Lung (tissue), 12 donors: ENCODE measurements around the gene GPC5. TPM values are rescaled to one million over a fixed set of nuclear protein-coding genes. Genes with fewer than 3 reads are reported as not detected.

ENCODE experiments used
- ATAC-seq: fragments of 200-7000 bp; cut with Tn5 transposase; one replicate; pipeline ENCODE4 v1.9.1; 2020; ENCODE audit warnings: moderate number of reproducible peaks; ENCODE audit not compliant: insufficient read depth, low FRiP score
- DNase-seq, 3 donors: peaks; one replicate each; pipeline ENCODE4 v3.0.0-alpha.2; 2013 to 2017
- H3K27ac ChIP-seq, 2 donors: one replicate each; pipeline ENCODE4 v1.5.1; 2013; ENCODE audit warnings: mild to moderate bottlenecking in 2 of 2, moderate library complexity in 2 of 2, control low read depth in 1 of 2, inconsistent platforms in 1 of 2, low read depth in 1 of 2, low read length in 1 of 2
- H3K27me3 ChIP-seq, 3 donors: one replicate each; pipeline ENCODE4 v1.5.1; 2013; ENCODE audit warnings: low read length in 2 of 3; ENCODE audit not compliant: control insufficient read depth in 3 of 3, insufficient read depth in 3 of 3
- H3K36me3 ChIP-seq, 4 donors: one replicate each; pipeline ENCODE4 v1.5.1; 2013; ENCODE audit warnings: low read length in 4 of 4, mild to moderate bottlenecking in 1 of 4, moderate library complexity in 1 of 4; ENCODE audit not compliant: control insufficient read depth in 4 of 4, insufficient read depth in 4 of 4
- H3K4me1 ChIP-seq, 5 donors: one replicate each; pipeline ENCODE4 v1.5.1; 2013; ENCODE audit warnings: low read length in 5 of 5, mild to moderate bottlenecking in 2 of 5, moderate library complexity in 1 of 5; ENCODE audit not compliant: control insufficient read depth in 5 of 5, insufficient read depth in 5 of 5
- H3K4me3 ChIP-seq: one replicate; pipeline ENCODE4 v1.5.1; 2013; ENCODE audit warnings: mild to moderate bottlenecking, control low read depth, moderate library complexity
- H3K9ac ChIP-seq, 2 donors: one replicate each; pipeline ENCODE4 v1.5.1; 2013; ENCODE audit warnings: low read length in 2 of 2, control low read depth in 1 of 2; ENCODE audit not compliant: insufficient read depth in 1 of 2
- H3K9me3 ChIP-seq, 4 donors: one replicate each; pipeline ENCODE4 v1.5.1; 2013; ENCODE audit warnings: low read length in 3 of 4, mild to moderate bottlenecking in 1 of 4, moderate library complexity in 1 of 4; ENCODE audit not compliant: control insufficient read depth in 4 of 4, insufficient read depth in 3 of 4
- CTCF ChIP-seq: IDR thresholded peaks from 2 replicates; pipeline ENCODE4 v1.5.1; 2012; ENCODE audit warnings: mild to moderate bottlenecking; ENCODE audit errors: control extremely low read depth, extremely low read depth
- WGBS, 2 donors: extraction: QIAGEN DNeasy Blood & Tissue Kit; methylation state at CpG; one replicate each; pipeline ENCODE4 v1.1.7; 2013; 5-methylcytosine and 5-hydroxymethylcytosine counted together
- polyA plus RNA-seq, 2 donors: library from polyadenylated mRNA; stranded (reverse); fragments of 200-250 nt; gene quantifications; one replicate each; pipeline ENCODE4 v1.2.1, GENCODE V29; 2013
- total RNA-seq, 2 donors: library from RNA; depleted of rRNA in 1 of 2; stranded (reverse); fragments of >200 nt in 1 of 2; gene quantifications; one replicate each; pipeline ENCODE4 v1.2.1, GENCODE V29; 2014 to 2021
- donor health status: control.
- donor health status: control.
- donor health status: Bipolar disorder and iron deficiency.
- donor health status: healthy.
- donor health status: DM: yes; HTN: yes; CAD: no.

GPC5 gene
- total and polyA plus RNA-seq, 4 donors = 0.55 to 37.3 (median 4.4) TPM

- Histone ChIP-seq H3K4me3 (no peak overlapping the region), H3K4me1 (no peaks in the 10 kb centered on the region), H3K27ac (no peak overlapping the region), H3K9me3 (no peaks in the 10 kb centered on the region), H3K9ac (no peak overlapping the region), H3K36me3 (no peaks in the 10 kb centered on the region), H3K27me3 (no peaks in the 10 kb centered on the region)
- DNase-seq (no peak), ATAC-seq (no peak)
- WGBS, 2 donors = 67 to 70% methylated on average over 3 of the region's 3 CpGs
- no peak for TF ChIP-seq CTCF
Measured at GRCh38 chr13:91622778-91623550, 224.5 kb downstream of the GPC5 start.

- Histone ChIP-seq H3K4me3 (no peak overlapping the region), H3K9ac (no peak overlapping the region), H3K4me1 (no peaks in the 10 kb centered on the region), H3K27me3 (no peaks in the 10 kb centered on the region), H3K36me3 (no peaks in the 10 kb centered on the region), H3K27ac (no peak overlapping the region), H3K9me3 (no peaks in the 10 kb centered on the region)
- DNase-seq (no peak), ATAC-seq (no peak)
- no peak for TF ChIP-seq CTCF
- 88 to 91% methylated on average over 3 of the region's 3 CpGs for WGBS, 2 donors
Measured at GRCh38 chr13:91627952-91628739, 229.7 kb downstream of the GPC5 start.

- Histone ChIP-seq H3K9ac (no peak overlapping the region), H3K9me3 (no peaks in the 10 kb centered on the region), H3K36me3 (no peaks in the 10 kb centered on the region), H3K4me1 (no peaks in the 10 kb centered on the region), H3K4me3 (no peak overlapping the region), H3K27ac (no peak overlapping the region), H3K27me3 (no peaks in the 10 kb centered on the region)
- no peak for TF ChIP-seq CTCF
- ATAC-seq (no peak), DNase-seq (no peak)
- 89 to 95% methylated on average over 1 of the region's 1 CpG for WGBS, 2 donors
Measured at GRCh38 chr13:91630946-91631345, 232.5 kb downstream of the GPC5 start.
